ENCODE results near the gene KCTD19. TPM values are rescaled to one million over a fixed set of nuclear protein-coding genes. Genes with fewer than 3 reads are reported as not detected.

Gene KCTD19
- polyA plus RNA-seq, 1 experiment, result 0.25 TPM

DNA sequence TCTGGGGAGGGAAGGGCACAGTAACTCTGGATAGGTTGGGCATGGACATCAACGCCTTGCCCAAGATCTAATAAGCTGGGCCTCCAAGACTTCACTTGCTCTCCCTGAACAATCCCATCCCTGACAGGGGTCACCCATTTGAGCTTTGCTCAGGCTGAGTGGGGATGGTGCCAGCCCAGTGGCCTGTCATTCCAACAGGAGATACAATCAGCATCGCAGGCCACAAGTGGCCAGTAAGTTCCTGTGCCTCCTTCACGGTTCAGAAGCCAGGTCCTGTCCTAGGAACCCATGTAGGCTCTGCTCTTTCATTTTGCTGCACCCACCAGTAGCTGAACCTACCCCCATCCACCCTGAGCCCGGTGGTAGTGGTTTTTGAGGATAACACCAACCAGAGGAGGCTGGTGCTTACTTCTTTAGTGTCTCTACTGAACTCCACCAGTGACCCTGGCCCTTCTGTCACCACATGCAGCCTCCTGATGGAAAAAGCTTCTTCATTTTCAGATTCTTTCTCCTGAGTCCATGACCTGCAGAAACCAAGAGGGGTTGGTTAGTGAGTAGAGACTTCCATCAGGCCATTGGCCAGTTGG lies 32.3 kb downstream of the KCTD19 start:
- Histone ChIP-seq H3K4me3 (ENCODE audit: low read depth, low read length) (no peak overlapping the region), H3K27me3 (ENCODE audit: control insufficient read depth, insufficient read depth, low read length) (no peaks in the 10 kb centered on the region), H3K9me3 (ENCODE audit: control insufficient read depth, insufficient read depth, low read length) (no peaks in the 10 kb centered on the region), H3K27ac (ENCODE audit: low read depth, low read length) (peak overlapping the region; percentile 31)
- ChIA-PET CTCF (interaction anchor here (0.5 kb wide), 1 partner anchor 102 kb away, joined by 4 read pairs; no protein-coding TSS in a partner anchor), POLR2A (interaction anchor here (1.4 kb wide), 1 partner anchor 17 kb away, joined by 3 read pairs; no protein-coding TSS in a partner anchor)
- DNase-seq (ENCODE audit: low read depth, low spot score), result no peak
- TF ChIP-seq, protein P1, sequence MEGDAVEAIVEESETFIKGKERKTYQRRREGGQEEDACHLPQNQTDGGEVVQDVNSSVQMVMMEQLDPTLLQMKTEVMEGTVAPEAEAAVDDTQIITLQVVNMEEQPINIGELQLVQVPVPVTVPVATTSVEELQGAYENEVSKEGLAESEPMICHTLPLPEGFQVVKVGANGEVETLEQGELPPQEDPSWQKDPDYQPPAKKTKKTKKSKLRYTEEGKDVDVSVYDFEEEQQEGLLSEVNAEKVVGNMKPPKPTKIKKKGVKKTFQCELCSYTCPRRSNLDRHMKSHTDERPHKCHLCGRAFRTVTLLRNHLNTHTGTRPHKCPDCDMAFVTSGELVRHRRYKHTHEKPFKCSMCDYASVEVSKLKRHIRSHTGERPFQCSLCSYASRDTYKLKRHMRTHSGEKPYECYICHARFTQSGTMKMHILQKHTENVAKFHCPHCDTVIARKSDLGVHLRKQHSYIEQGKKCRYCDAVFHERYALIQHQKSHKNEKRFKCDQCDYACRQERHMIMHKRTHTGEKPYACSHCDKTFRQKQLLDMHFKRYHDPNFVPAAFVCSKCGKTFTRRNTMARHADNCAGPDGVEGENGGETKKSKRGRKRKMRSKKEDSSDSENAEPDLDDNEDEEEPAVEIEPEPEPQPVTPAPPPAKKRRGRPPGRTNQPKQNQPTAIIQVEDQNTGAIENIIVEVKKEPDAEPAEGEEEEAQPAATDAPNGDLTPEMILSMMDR (IDR thresholded peaks at IDR 0.05; ENCODE audit: low read depth, low read length), result no peak

DNA sequence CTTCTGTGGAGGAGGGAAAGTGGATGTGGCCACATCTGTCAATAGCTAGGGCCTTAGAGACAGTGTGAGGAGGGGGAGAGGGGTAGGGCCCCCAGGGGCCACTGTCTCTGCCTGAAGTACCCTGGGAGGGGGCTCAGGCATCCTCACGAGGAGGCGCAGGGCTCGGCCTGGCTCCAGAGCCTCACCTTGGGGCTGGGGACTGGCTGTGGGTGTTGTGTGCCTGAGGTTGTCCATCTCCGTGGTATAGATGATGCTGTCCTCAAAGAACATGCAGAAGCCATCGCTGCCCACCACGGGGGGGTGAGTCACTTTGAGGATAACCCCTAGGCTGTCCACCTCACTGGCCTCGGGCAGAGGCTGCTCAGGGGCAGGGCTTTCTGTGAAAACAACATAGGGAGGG lies 35.1 kb downstream of the KCTD19 start:
- no peaks in the 10 kb centered on the region for H3K27me3 ChIP-seq (ENCODE audit: control insufficient read depth, insufficient read depth, low read length)
- POLR2A ChIA-PET, result no interaction called here
- H3K4me3 ChIP-seq (ENCODE audit: low read depth, low read length), result no peak overlapping the region
- TF ChIP-seq, protein P1 (IDR thresholded peaks at IDR 0.05; ENCODE audit: low read depth, low read length), result no peak
- H3K27ac ChIP-seq (ENCODE audit: low read depth, low read length), result no peak overlapping the region
- no peak for DNase-seq (ENCODE audit: low read depth, low spot score)
- CTCF ChIA-PET, result no interaction called here
- H3K9me3 ChIP-seq (ENCODE audit: control insufficient read depth, insufficient read depth, low read length), result no peaks in the 10 kb centered on the region

DNA sequence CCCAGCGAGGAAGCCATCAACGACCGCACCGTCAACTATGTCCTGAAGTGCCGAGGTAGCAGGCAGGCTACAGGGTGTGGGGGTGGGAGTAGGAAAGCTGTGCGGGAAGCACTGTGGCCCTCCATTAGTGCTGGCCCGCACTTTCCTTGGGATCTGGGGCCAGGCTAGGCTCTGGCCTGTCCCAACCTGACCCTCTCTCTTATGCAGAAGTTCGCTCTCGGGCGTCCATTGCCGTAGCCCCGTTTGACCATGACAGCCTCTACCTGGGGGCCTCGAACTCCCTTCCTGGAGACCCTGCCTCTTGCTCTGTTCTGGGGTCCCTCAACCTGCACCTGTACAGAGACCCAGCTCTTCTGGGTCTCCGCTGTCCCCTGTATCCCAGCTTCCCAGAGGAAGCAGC lies 38.6 kb downstream of the KCTD19 start:
- Histone ChIP-seq H3K4me3 (ENCODE audit: low read depth, low read length) (no peak overlapping the region), H3K27ac (ENCODE audit: low read depth, low read length) (no peak overlapping the region), H3K9me3 (ENCODE audit: control insufficient read depth, insufficient read depth, low read length) (no peaks in the 10 kb centered on the region; the same call in 1 of the 2 replicates), H3K27me3 (ENCODE audit: control insufficient read depth, insufficient read depth, low read length) (no peaks in the 10 kb centered on the region)
- TF ChIP-seq, protein P1 (IDR thresholded peaks at IDR 0.05; ENCODE audit: low read depth, low read length), result no peak
- CTCF ChIA-PET, result no interaction called here
- no peak for DNase-seq (ENCODE audit: low read depth, low spot score)
- POLR2A ChIA-PET, result interaction anchor here (1.3 kb wide), 1 partner anchor 11 kb away, joined by 3 read pairs; no protein-coding TSS in a partner anchor

DNA sequence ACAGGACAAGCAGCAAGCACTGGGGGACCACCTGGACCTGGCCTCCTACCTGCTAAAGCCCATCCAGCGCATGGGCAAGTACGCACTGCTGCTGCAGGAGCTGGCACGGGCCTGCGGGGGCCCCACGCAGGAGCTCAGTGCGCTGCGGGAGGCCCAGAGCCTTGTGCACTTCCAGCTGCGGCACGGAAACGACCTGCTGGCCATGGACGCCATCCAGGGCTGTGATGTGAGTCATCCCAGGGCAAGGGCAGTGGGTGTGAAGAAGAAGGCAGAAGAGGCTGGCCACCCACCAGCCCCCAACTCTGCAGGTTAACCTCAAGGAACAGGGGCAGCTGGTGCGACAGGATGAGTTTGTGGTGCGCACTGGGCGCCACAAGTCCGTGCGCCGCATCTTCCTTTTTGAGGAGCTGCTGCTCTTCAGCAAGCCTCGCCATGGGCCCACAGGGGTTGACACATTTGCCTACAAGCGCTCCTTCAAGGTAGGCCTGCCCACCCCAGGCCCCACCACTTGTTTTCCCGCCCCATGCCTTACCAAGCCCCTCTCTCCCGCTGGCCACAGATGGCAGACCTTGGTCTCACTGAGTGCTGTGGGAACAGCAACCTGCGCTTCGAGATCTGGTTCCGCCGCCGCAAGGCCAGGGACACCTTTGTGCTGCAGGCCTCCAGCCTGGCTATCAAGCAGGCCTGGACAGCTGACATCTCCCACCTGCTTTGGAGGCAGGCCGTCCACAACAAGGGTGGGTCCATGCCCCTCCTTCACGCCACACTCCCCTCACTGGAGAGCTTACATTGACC lies 39.9 kb downstream of the KCTD19 start:
- no peak for DNase-seq (ENCODE audit: low read depth, low spot score)
- no peaks in the 10 kb centered on the region; the same call in 1 of the 2 replicates for H3K9me3 ChIP-seq (ENCODE audit: control insufficient read depth, insufficient read depth, low read length)
- H3K27me3 ChIP-seq (ENCODE audit: control insufficient read depth, insufficient read depth, low read length), result no peaks in the 10 kb centered on the region
- ChIA-PET POLR2A (interaction anchor here (0.6 to 0.9 kb wide), 2 partner anchors 26 to 60 kb away, joined by 3 to 4 read pairs; partner anchors contain the start of gene TMEM208), CTCF (interaction anchor here (1.8 kb wide), 1 partner anchor 107 kb away, joined by 6 read pairs; the partner anchor contains the start of gene TPPP3)
- TF ChIP-seq, protein P1 (IDR thresholded peaks at IDR 0.05; ENCODE audit: low read depth, low read length), result no peak
- H3K4me3 ChIP-seq (ENCODE audit: low read depth, low read length), result no peak overlapping the region
- H3K27ac ChIP-seq (ENCODE audit: low read depth, low read length), result no peak overlapping the region

All from AG04450 (cell line).